Ramos (cell line): ENCODE data around the gene ACOT4.
"Not testable (repeated sequence)": the region's sequence is repeated elsewhere in the genome, so short reads cannot be mapped to it uniquely, and the experiment has no call there.

Experiments used
- in situ Hi-C: fragments of 300-500 bp; cut with MboI; formaldehyde crosslinking; loops from one replicate; pipeline ENCODE4 v1.14.3; 2022; ENCODE audit warnings: low sequenced_read_pairs; ENCODE audit not compliant: unreplicated experiment

The ACOT4 gene, protein sequence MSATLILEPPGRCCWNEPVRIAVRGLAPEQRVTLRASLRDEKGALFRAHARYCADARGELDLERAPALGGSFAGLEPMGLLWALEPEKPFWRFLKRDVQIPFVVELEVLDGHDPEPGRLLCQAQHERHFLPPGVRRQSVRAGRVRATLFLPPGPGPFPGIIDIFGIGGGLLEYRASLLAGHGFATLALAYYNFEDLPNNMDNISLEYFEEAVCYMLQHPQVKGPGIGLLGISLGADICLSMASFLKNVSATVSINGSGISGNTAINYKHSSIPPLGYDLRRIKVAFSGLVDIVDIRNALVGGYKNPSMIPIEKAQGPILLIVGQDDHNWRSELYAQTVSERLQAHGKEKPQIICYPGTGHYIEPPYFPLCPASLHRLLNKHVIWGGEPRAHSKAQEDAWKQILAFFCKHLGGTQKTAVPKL

GRCh38 chr14:73591690-73592449, at the start of gene ACOT4:
TSS of gene ACOT4 (plus strand) at chr14:73591873. CDS start at chr14:73591960, 87 bp downstream.
- in situ Hi-C loops, result no loop called here

DNA sequence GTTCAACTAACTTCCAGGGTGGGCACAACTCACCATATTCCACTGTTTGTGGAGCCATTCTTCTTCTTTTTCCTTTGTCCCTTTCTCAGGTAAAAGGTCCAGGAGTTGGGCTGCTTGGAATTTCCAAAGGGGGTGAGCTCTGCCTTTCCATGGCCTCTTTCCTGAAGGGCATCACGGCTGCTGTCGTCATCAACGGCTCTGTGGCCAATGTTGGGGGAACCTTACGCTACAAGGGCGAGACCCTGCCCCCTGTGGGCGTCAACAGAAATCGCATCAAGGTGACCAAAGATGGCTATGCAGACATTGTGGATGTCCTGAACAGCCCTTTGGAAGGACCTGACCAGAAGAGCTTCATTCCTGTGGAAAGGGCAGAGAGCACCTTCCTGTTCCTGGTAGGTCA, 48.7 kb upstream of the ACOT4 start:
- in situ Hi-C loops, result not testable (repeated sequence)

DNA sequence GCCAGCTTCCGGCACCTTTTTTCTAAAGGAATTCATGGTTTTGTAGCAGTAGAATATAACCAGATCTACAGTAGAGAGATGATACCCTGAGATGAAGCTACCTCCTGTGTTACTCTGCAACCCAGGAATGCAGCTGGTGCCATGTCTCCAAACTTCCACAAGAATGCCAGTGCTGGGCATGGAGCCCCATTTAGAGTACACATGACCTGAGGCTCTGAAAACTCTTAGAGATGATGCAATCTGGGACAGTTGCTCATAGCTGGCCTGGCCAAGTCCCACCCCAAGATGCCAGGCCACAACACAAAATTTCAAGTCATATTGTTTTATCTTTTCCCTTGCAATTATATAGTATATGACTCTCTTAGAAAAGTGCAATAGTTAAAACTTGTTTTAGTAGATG, 46.3 kb upstream of the ACOT4 start:
- in situ Hi-C loops, result not testable (repeated sequence)

DNA sequence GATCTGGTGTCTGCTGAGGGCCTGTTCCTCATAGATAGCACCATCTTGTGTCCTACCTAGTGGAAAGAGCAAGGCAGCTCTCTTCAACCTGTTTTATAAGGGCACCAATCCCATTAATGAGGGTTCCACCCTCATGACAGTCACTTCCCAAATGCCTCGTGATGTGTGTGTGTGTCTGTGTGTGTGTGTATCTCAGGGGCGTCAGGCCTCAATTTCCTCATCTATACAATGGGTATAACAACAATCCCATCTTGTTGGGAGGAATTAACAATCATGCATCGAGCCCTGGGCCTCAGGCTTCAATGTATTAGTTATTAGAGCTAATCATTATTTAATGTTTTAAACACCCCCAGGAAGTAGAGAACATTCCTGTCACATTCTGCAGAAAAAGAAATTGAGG, 42.6 kb upstream of the ACOT4 start:
- in situ Hi-C loops, result not testable (repeated sequence)

DNA sequence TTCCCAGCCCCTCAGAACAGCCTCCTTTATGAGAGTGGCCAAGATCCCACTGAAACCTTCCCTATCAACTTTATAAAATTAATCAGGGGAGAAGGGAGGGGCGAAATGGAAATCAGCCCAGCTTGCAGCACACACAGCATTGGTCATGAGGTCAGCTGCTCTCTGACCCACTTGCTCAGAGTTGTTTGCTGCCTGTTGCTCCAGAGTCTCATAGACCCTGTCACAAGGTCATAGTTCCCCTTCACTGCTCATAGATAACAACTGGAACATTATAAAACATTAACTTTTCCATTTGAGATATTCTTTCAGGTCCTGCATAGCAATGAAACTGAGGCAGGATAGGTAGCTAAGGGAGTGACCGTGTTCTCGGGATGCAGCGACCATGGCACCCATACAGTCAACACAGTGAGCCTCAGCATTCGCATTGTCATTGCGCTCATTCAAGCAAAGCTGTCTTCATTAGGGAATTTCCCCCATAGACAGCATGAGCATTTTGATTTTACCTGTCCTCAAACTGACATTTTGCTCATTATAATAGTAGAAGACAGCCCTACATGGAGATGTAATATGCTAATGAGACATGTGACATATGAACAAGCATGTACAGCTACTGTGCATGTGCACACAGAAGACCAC, 41.7 kb upstream of the ACOT4 start:
- in situ Hi-C loops, result not testable (repeated sequence)

DNA sequence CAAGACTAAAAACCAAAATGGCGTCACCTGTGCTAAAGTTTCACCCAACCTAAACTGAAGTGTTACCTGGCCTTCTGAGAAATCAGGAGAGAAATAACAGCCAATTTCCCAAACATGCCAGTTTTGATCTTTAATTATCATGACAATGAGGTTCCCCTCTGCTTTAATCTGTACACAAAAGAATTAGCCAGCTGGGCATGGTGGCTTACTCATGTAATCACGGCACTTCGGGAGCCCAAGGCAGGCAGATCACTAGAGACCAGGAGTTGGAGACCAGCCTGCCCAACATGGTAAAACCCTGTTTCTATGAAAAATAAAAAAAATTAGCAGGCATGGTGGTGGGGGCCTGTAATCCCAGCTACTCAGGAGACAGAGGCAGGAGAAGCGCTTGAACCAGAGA, 37.8 kb upstream of the ACOT4 start:
- in situ Hi-C loops, result no loop called here

DNA sequence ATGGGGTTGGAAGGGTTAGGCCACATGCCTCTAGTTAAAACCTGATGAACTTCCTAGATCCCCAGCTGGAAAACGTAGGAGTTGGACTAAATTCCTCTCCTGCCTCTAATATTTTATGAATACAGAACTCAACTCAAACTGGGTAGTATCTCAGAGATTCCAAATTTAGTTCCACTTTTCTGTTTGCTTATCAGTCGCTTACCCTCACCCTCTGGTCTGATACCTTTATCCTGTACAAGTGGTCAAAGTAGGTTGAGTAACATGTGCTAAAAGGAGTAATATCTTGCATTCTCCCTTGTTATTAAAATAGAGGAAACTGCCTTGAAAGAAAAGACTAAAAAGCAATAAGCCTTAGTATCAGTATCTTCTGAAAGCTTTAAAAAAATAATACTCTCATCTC, 34.5 kb upstream of the ACOT4 start:
- in situ Hi-C loops, result not testable (repeated sequence)

GRCh38 chr14:73558238-73558637, 33.4 kb upstream of the ACOT4 start:
- in situ Hi-C loops, result not testable (repeated sequence)

- in situ Hi-C loops, result not testable (repeated sequence)
Measured at GRCh38 chr14:73562256-73562655, 29.4 kb upstream of the ACOT4 start.

DNA sequence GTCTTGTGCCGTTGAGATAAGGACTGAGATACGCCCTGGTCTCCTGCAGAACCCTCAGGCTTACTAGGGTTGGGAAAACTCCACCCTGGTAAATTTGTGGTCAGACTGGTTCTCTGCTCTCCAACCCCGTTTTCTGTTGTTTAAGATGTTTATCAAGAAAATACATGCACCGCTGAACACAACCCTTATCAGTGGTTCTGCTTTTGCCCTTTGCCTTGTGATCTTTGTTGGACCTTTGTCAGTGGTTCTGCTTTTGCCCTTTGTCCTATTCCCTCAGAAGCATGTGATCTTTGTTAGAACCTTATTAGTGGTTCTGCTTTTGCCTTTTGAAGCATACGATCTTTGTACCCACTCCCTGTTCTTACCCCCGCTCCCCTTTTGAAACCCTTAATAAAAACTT, 29.0 kb upstream of the ACOT4 start:
- in situ Hi-C loops, result not testable (repeated sequence)

GRCh38 chr14:73566431-73566830, 25.2 kb upstream of the ACOT4 start:
- in situ Hi-C loops, result not testable (repeated sequence)

GRCh38 chr14:73566935-73567334, 24.7 kb upstream of the ACOT4 start:
- in situ Hi-C loops, result not testable (repeated sequence)

DNA sequence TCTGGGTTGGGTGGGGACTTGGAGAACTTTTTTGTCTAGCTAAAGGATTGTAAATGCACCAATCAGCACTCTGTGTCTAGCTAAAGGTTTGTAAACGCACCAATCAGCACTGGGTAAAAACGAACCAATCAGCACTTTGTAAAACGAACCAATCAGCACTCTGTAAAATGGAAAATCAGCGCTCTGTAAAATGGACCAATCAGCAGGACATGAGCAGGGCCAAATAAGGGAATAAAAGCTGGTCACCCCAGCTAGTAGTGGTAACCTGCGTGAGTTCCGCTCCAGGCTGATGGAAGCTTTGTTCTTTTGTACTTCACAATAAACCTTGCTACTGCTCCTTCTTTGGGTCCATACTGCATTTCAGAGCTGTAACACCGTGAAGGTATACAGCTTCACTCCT, 24.3 kb upstream of the ACOT4 start:
- in situ Hi-C loops, result no loop called here

GRCh38 chr14:73567951-73568885, 23.5 kb upstream of the ACOT4 start:
- in situ Hi-C loops, result no loop called here

- in situ Hi-C loops, result not testable (repeated sequence)
Measured at GRCh38 chr14:73568886-73569184, 22.8 kb upstream of the ACOT4 start.

DNA sequence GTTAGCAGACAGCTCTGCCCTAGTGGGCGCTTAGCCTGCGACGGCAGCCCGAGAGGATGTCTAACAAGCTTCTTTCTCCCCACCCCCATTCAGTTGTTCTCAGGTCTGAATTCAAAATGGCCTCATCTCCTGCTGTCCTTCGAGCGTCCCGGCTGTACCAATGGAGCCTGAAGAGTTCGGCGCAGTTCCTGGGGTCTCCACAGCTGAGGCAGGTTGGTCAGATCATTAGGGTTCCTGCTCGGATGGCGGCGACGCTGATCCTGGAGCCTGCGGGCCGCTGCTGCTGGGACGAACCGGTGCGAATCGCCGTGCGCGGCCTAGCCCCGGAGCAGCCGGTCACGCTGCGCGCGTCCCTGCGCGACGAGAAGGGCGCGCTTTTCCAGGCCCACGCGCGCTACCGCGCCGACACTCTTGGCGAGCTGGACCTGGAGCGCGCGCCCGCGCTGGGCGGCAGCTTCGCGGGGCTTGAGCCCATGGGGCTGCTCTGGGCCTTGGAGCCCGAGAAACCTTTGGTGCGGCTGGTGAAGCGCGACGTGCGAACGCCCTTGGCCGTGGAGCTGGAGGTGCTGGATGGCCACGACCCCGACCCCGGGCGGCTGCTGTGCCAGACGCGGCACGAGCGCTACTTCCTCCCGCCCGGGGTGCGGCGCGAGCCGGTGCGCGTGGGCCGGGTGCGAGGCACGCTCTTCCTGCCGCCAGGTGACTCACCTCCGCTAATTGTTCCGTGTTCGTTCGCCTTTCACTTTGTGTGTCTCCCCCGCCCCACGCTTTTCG, 22.3 kb upstream of the ACOT4 start, which contains the start of gene ACOT2:
TSS of gene ACOT2 (plus strand) at position 29 of the 774 bp plus-strand sequence. CDS start at position 57, 28 bp downstream.
- in situ Hi-C loops, result not testable (repeated sequence)

DNA sequence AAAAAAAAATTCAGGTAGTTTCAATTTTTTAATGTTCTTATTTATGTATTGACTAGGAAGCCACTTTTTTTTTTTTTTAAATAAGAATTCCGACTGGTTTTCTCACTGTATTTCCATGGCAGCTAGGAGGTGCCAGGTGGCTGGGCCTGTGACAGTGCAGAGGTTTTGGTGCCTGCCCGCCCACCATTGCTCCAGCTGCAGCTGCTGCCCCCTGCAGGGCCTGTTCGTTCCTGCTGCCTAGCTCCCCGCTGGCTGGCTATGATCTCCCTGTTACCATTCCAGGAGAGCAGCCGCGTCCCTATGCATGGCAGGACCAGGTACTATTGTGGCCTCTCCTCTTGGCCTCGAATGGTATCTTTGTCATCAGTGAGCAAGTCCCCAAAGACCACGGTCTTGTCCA, 20.8 kb upstream of the ACOT4 start:
- in situ Hi-C loops, result not testable (repeated sequence)

- in situ Hi-C loops, result not testable (repeated sequence)
Measured at GRCh38 chr14:73573034-73573433, 18.6 kb upstream of the ACOT4 start.

DNA sequence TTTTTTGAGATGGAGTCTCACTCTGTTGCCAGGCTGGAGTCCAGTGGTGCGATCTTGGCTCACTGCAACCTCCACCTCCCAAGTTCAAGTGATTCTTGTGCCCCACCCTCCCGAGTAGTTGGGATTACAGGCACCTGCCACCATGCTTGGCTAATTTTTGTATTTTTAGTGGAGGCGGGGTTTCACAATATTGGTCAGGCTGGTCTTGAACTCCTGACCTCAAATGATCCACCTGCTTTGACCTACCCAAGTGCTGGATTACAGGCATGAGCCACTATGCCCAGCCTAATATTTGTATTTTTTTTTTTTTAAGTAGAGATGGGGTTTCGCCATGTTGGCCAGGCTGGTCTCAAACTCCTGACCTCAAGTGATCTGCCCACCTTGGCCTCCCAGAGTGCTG, 17.9 kb upstream of the ACOT4 start:
- in situ Hi-C loops, result not testable (repeated sequence)
